Activated CD4-positive, alpha-beta T cell treated with anti-CD3 and anti-CD28 coated beads for 1 hour (primary cell): ENCODE results near the gene MICALL1.
"Not testable (repeated sequence)": the region's sequence is repeated elsewhere in the genome, so short reads cannot be mapped to it uniquely, and the experiment has no call there.

ENCODE experiments used
- DNase-seq: peaks from one replicate; pipeline ENCODE4 v3.0.0-alpha.2; 2020

The MICALL1 gene

DNA sequence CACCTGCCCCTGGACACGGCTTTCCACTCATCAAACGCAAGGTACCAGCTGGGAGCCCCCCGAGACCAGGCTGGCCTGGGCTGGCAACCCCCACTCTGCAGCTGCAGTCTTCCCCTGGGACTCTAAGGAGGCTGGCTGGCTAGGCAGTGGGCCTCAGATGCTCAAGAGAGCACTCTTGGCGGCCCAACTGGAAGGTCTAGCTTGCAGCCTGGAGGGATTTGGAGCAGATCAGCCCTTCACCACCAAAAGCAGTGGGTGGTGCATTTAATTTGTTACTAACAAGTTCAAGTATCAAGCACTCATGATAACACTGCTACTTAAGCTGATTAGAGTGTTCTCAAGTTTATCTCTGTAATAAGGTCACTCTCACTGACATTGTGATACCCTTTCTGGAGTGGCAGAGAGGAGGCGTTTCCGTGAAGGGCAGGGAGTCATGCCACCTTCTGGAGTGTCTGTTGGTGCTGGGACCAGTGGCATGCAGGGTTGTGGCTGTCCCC, 25.8 kb downstream of the MICALL1 start:
- DNase-seq: no peak

DNA sequence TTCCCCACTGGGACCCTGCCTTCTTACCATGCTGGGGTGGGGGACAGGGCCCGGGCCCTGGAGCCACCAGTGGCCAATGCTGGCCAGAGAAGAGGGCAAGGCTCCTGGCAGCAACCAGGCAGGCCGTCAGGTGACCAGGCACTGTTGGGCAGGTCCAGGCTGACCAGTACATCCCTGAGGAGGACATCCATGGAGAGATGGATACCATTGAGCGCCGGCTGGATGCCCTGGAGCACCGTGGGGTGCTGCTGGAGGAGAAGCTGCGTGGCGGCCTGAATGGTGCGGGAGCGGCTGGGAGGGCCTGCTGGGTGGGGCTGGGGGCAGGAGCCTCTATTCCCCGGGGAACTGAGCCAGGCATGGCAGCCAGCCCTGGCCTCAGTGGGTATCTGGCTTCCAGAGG, 26.3 kb downstream of the MICALL1 start:
- no peak for DNase-seq

DNA sequence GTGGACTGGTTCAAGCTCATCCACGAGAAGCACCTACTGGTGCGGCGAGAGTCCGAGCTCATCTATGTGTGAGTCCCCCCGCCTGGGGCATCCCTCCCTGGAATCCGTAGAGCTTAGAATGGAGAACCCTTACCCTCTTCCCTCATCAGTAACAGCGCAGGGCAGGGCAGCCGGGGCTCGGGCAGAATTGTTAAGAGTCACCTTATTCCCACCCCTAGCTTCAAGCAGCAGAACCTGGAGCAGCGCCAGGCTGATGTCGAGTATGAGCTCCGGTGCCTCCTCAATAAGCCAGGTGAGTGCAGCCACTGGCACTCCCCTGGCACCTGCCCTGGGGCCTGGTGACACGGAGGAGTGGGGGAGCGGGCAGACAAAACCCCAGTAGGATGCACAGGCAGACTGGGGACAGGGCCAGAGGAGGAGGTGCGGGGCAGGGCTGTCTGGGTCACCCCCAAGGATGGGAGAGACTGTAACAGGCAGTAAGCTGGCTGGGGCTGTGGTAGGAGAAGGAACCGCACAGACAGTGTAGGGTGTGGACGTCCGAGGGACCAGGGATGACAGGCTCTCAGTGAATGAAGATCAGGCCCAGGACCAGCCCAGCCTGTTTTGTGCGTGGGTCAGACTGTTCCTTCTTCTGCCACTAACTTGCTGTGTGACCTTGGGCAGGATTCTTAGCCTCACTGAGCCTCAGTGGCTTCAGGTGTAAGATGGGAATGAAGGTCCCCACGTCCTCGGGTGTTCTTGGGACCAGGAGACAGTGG, 26.9 kb downstream of the MICALL1 start:
- DNase-seq: no peak

DNA sequence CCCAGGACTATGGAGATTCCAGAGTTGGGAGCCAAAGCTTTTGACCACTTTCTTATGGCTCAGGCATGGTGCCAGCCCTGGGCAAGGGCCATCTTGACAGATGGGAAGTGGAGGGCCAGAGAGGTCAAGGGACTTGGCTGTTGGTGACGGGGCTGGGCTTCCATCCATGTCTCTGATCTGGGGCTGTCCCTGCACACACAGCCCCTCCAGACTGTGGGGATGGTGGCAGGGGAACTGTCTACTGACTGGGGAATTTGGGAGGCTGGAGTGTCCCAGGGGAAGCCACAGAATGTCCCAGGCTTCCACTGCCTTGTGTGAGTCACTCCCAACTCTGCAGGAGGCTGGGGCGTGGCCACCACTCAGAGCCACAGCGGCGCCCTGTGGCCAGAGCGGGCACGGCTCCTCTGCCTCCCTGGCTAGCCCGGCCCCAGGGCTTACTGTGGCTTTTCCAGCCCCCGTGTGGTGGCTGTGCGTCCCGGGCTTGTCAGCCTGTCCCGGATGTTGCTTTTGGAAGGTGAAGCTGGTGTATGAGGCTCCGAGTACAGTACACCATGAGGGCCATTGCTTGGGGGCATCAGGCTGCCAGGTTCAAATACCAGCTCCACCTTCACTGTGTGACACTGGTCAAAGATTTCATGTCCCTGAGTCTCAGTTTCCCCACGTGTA, 27.7 kb downstream of the MICALL1 start:
- DNase-seq: peak; percentile 71

DNA sequence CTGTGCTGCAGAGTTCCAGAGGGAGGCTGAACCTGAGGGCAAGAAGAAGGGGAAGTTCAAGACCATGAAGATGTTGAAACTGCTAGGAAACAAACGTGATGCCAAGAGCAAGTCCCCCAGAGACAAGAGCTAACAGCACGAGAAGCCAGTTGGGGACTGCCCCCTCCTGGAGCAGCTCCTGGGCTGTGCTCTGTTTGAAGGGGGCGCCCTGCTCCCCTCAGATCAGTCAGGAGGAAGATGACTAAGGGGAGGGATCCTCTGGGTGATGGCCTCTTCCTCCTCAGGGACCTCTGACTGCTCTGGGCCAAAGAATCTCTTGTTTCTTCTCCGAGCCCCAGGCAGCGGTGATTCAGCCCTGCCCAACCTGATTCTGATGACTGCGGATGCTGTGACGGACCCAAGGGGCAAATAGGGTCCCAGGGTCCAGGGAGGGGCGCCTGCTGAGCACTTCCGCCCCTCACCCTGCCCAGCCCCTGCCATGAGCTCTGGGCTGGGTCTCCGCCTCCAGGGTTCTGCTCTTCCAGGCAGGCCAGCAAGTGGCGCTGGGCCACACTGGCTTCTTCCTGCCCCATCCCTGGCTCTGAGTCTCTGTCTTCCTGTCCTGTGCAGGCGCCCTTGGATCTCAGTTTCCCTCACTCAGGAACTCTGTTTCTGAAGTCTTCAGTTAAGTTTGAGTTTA, 34.7 kb downstream of the MICALL1 start:
- no peak for DNase-seq

DNA sequence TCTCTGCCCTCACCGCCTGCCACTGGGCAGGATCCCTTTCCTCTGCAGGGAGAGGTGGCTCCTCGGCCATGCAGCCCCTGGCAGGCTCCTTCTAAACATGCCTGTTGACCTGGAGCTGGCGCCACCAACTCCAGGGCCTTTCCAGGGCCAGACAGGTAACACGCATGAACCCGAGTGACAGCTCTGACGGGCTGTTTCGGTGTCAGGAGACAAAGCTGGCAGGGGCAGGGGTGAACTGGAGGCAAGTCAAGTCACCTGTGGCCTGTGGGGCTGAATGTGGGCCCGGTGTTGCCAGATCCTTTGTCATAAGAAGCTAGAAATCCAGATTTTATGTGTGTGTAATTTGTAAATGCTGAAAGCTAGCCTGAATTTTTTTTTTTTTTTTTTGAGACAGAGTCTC, 36.0 kb downstream of the MICALL1 start:
- DNase-seq: no peak

DNA sequence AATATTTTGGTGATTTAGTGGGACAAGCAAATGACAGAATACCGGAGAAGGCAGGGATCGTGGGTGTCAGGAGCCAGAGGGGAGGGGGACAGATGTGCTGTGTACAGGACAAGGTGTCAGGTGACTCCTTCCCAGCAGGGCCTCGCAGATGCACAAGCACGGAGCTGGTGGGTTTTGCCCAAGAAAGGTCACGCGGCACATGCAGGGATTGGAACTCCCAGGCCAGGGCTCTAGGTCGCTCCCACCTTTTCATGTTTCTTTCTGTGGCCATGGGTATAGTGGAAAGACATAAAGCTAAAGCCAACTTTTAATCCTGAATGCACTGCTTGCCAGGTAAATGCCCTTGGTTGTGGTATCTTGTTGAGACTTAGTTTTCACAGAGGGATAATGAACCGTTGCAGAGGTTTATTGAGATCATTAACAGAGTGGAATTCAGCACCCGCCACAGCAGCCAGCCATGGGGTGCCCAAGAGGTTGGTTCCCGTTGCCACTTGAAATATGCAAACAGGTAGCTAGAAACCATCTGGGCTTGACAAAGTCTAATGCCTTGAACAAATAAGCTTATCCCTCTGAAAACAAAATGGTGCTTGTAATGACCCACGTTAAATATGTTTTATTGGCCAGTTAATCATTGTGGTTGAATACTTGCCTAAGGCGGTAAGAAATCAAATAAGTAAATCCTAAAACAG, 37.2 kb downstream of the MICALL1 start:
- DNase-seq: no peak

DNA sequence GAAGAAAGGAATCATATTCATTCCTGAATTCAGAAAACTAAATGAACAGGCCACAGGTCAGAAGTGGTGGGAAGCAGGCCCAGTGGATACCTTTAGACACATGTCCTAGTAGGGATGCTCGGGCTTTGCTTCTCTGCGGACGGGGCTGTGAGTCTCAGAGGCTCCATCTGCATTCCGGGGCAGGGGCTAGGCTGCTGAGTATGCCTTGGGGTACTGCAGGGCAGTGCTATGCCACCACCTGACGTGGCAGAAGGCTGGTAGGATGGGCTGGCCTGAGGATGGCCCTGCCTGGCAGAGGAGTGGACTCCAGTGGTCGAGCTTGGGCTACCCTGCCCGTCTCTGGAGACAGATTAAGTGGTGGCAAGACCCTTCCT, 37.7 kb downstream of the MICALL1 start:
- DNase-seq: no peak

DNA sequence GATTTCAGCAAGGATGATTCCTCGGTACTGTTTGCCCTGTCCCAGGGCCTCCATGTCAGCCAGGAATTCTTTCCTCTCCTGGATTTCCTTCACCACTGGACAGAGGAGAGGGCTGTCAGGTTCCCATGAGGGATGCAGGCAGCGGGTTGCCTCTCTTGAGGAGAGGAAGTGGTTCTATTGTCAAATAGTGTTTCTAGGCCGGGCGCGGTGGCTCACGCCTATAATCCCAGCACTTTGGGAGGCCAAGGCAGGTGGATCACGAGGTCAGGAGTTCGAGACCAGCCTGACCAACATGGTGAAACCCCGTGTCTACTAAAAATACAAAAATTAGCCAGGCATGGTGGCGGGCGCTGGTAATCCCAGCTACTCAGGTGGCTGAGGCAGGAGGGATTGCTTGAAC, 38.3 kb downstream of the MICALL1 start:
- not testable (repeated sequence) for DNase-seq

DNA sequence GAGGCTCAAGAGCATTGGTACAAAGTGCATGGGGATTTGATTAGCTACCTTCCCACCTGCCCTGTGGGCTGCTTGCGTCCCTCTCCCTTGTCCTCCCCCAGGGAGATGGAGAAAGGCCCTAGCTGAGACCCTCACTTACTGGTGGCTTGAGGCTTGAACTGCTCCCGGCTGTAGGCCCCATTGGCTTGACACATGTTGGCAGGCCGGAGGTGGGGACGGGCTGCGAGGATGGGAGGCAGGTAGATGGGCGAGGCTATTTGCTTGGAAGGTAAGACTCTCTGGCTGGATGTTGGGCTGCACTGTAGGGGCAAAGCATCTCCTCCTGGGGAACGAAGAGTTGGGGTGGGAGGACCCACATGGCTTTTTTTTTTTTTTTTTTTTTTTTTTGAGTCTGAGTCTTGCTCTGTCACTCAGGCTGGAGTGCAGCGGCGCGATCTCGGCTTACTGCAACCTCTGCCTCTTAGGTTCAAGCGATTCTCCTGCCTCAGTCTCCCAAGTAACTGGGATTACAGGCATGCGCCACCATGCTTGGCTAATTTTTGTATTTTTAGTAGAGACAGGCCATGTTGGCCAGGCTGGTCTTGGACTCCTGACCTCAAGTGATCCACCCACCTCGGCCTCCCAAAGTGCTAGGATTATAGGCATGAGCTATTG, 41.2 kb downstream of the MICALL1 start:
- DNase-seq: not testable (repeated sequence)

DNA sequence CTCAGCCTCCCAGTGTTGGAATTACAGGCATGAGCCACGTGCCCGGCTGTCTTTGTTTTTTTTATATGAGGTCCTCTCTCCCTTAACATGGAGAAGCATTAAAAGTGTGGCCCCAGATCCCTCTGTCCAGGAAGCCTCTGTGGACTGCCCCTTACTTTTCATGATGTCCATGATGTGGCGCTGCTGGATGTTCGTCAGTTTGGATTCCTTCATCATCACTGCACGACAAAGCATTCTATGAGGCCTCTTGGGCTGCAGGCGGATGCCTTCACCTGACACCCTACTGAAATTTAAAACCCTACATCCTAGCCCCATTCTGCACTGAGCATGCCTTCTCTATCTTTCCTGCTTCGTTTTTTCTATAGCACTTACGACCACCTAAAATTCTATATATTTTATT, 45.2 kb downstream of the MICALL1 start:
- DNase-seq: no peak

DNA sequence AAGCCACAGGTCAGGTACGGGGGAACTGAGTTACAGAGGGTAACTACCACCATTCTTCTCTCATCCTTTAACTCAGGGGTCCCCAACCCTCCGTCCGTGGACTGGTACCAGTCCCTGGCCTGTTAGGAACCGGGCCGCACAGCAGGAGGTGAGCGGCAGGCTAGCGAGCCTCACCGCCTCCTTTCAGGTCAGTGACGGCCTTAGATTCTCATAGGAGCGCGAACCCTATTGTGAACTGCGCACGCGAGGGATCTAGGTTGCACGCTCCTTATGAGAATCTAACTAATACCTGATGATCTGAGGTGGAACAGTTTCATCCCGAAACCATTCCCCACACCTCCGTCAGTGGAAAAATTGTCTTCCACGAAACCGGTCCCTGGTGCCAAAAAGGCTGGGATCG, 46.5 kb downstream of the MICALL1 start:
- DNase-seq: not testable (repeated sequence)

DNA sequence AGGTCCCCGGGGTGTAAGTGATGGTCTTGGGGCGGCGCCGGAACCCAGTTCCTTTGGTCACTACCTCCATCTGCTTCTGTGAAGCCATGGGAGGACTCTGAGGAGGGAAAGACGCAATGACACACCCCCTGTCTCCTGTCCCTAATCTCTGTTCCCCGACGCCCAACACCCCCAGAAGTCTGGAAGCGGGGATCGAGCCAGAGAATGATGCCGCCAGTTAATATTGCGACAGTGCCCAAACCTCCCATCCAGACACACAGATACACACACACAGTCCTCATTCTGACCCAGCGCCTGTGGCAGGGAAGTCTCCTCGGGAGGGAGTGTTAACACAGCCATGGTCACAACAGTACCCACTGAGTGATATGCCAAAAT, 47.0 kb downstream of the MICALL1 start:
- DNase-seq: no peak

DNA sequence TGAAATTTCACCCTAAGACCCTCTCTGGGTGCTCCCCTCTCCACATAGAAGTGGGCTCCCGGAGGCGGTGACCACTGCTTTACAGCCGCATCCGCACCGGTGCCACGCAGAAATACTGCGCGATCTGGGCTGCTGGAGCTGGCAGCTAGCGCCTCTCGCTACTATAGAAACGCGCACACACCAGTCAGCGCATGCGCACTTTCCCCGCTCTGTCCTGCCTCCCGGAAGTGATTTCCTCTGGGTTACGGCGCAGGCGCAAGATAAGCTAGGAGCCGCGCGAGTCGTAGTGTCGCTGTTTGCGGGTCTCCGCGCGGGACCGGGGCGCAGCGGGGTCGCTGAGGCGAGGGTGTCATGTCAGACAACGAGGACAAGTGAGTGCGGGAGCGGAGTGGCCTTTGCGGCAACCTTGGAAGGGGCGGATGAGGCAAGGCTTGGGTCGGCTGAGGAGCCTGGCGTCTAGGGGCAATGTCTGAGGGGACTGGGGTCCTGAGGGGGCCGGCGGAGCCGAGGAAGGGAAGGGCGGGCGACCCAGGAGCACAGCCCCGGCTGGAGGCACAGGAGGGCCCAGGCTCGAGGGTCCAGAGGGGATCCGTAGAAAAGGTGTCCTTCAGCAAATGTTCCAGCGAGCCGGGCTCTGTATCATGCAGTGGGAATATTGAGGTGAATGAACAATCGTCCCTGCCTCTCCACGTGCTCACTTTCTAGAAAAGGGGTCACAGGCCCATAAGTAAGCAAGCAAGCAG, 47.5 kb downstream of the MICALL1 start, which contains the start of the genes C22orf23 and POLR2F:
TSS of gene C22orf23 (minus strand) at position 165 of the 743 bp plus-strand sequence. CDS start 452 bp downstream, outside the sequence.
TSS of gene POLR2F (plus strand) at position 263 of the 743 bp plus-strand sequence. CDS start at position 352, 89 bp downstream.
- DNase-seq: peak; percentile 95

DNA sequence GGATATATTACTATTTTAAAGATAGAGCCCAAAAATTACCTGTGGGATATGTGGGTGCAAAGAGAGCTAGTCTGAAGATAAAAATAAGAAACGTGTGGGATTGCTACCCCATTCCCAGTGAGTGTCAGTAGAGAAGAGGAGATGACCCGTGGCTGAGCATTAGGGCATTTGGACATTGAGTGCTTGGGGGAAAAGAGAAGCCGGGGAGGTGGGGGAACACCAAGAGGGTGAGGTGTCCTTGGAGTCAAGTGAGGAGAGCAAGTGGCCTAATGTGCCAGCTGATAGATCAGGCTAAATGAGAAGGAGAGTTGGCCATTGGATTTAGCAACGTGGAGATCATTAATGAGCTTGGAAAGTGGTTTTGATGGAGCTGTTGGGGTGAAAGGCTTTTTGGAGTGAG, 48.6 kb downstream of the MICALL1 start:
- DNase-seq: no peak

DNA sequence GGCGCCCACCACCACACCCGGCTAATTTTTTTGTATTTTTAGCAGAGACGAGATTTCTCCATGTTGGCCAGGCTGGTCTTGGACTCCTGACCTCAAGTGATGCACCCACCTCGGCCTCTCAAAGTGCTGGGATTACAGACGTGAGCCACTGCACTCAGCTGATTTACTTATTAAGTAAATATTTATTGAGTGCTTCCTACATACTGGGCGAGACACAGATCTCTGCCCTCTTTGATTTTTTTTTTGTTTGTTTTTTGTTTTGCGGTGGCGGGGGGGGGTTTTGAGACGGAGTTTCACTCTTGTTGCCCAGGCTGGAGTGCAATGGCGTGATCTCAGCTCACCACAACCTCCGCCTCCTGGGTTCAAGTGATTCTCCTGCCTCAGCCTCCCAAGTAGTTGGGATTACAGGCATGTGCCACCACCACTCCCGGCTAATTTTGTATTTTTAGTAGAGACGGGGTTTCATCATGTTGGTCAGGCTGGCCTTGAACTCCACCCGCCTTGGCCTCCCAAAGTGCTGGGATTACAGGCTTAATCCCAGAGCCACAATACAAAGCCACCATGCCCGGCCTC, 49.8 kb downstream of the MICALL1 start:
- DNase-seq: not testable (repeated sequence)

DNA sequence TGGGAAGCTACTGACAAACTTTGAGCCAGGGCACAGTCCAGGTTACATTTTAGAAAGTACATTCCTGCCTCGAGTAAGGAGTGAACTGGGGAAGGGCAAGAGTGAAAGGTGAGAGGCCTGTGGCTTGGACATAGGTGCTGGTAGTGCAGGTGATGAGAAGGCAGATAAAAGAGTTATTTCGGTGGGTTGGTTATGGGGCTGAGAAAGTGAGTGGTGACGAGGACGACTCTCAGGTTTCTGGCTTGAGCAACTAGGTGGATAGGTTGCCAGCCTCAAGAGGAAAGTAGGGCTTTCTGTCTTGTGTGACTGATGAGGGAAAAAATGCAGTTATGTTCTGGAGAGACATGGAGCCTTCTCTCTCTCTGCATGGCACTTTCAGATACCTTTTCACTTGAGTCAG, 51.1 kb downstream of the MICALL1 start:
- DNase-seq: no peak

DNA sequence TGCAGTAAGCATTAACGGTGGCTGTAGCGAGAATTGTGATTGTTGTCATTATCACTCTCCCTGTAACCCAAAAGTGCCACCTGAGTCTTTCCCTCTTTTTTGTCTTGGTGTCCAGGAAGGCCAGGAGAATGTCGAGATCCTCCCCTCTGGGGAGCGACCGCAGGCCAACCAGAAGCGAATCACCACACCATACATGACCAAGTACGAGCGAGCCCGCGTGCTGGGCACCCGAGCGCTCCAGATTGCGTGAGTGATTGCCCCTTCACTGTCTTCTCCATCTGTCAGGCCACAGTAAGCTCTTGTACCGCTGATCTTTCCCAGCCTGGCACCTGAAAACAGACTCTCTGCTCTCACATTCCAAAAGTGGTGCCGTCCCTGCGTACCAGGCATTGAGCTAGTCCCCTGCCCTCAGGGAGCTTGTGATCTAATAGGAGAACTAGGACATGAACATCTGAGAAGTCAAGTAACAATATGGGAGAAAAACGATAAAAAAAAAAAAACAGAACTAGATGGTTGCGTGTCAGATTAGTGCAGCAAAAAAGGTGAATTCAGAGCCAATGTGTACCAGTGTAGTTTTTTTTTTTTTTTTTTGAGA, 53.2 kb downstream of the MICALL1 start:
- no peak for DNase-seq

DNA sequence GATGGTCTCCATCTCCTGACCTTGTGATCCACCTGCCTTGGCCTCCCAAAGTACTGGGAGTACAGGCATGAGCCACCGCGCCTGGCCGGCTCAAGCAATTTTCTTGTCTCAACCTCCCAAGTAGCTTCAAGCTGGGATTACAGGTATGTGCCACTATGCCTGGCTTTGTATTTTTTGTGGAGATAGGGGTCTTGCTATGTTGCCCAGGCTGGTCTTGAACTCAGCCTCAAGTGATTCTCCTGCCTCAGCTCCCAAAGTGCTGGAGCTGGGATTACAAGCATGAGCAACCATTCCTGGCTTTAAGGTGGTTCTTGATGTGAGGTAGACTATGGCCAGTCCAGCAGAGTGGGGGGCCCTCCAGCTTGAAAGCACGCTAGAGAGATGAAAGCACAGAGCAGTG, 55.0 kb downstream of the MICALL1 start:
- no peak for DNase-seq

DNA sequence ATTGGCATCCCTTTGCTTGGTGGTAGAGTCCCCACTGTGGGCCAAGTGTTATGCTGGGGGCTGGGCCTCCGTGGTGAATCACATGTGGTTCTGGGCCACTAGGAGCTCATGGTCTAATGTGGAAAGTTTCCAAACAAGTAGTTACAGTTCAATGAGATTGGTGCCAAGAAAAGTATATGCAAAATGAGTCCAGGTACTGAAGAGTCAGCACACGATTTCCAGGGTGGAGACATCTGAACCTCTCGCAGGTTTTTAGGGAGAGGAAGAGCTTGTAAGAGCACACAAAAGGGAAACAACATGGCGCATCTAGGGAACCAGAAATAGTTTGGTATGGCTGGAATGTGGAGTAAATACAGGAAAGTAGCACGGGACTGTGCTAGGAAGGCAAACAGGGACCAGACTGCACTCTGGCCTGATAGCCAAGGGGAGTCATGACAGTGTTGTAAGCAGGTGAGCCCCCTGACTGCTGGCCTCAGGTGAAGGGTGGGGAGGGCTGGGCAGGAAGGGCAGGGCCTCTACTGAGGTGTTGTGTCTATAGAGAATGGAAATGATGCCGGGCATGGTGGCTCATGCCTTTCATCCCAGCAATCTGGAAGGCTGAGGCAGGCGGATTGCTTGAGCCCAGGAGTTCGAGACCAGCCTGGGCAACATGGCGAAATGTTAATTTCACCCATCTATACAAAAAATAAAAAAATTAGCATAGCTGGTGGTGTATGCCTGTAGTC, 60.0 kb downstream of the MICALL1 start:
- no peak for DNase-seq
